Adrenal gland (tissue), 12 donors: ENCODE data around the gene ADGRA1. TPM values are rescaled to one million over a fixed set of nuclear protein-coding genes. Genes with fewer than 3 reads are reported as not detected.

Experiments used
- DNase-seq, 7 donors: peaks; one replicate each; pipeline ENCODE4 v3.0.0-alpha.2; 2019 to 2020
- H3K27ac ChIP-seq, 5 donors: fragments of 200-600 bp; sonication (generic) in 4 of 5; 1 replicate in 3 of 5; 2 replicates in 2 of 5; pipeline versions ENCODE4 v1.5.1 to v1.8.0; 2016 to 2020; ENCODE audit warnings: mild to moderate bottlenecking in 1 of 5
- H3K27me3 ChIP-seq: fragments of 200-600 bp; 2 replicates; pipeline ENCODE4 v1.8.0; 2021
- H3K36me3 ChIP-seq, 2 donors: fragments of 200-600 bp; replicated peaks in 1 of 2; 1 replicate in 1 of 2; 2 replicates in 1 of 2; pipeline versions ENCODE4 v1.5.1 to v1.8.0; 2018 to 2022
- H3K4me1 ChIP-seq, 2 donors: fragments of 200-600 bp; replicated peaks in 1 of 2; 1 replicate in 1 of 2; 2 replicates in 1 of 2; pipeline versions ENCODE4 v1.5.1 to v1.8.0; 2018 to 2021
- H3K4me3 ChIP-seq, 4 donors: fragments of 200-600 bp; sonication (generic) in 3 of 4; one replicate each; pipeline ENCODE4 v1.5.1; 2016 to 2018
- H3K9me3 ChIP-seq, 3 donors: fragments of 200-600 bp; sonication (generic) in 1 of 3; replicated peaks in 1 of 3; 1 replicate in 2 of 3; 2 replicates in 1 of 3; pipeline versions ENCODE4 v1.5.1 to v1.8.0; 2016 to 2021
- POLR2A ChIP-seq, 2 donors: fragments of 450-650 bp; IDR thresholded peaks; one replicate each; pipeline ENCODE4 v1.6.1; 2017; ENCODE audit warnings: antibody characterized with exemption in 2 of 2, mild to moderate bottlenecking in 2 of 2, moderate library complexity in 1 of 2
- WGBS, 4 donors: extraction: QIAGEN DNeasy Blood & Tissue Kit in 2 of 4; methylation state at CpG; one replicate each; pipeline versions ENCODE4 v1.1.5 to v1.1.7; 2013 to 2017; 5-methylcytosine and 5-hydroxymethylcytosine counted together
- intact Hi-C, 2 donors: fragments of 100-400 bp; cut with DNase I; formaldehyde crosslinking; loops; one replicate each; pipeline versions ENCODE4 v1.14.1 to v1.15.0; 2022 to 2023
- polyA plus RNA-seq, 3 donors: library from polyadenylated mRNA; stranded (reverse); fragments of 200-250 nt in 2 of 3; fragments of 350-450 nt in 1 of 3; fragmentation: Illumina TruSeq in 1 of 3; extraction: RNeasy Lipid Tissue Mini Kit (QIAGEN cat#74804) in 1 of 3; gene quantifications; one replicate each; pipeline ENCODE4 v1.2.3, GENCODE V29; 2013 to 2014
- total RNA-seq, 9 donors: library from RNA; depleted of rRNA in 4 of 9; stranded (reverse); fragments of >200 nt in 4 of 9; fragments of 120-200 nt in 1 of 9; fragmentation: NEBNext Ultra II Directional in 1 of 9; extraction: Animal tissue kit (Norgen Biotek cat#: 25700) in 1 of 9; gene quantifications; one replicate each; pipeline versions ENCODE4 v1.1.0 to v1.2.4, GENCODE V29; 2013 to 2023
- TF ChIP-seq, protein P1 (sequence below), 6 experiments: fragments of 450-650 bp in 4 of 6; fragments of 200-600 bp in 2 of 6; sonication (generic) in 1 of 6; IDR thresholded peaks; 1 replicate in 5 of 6; 2 replicates in 1 of 6; pipeline versions ENCODE4 v1.5.1 to v1.8.0; 2016 to 2021; ENCODE audit warnings: antibody characterized with exemption in 6 of 6, mild to moderate bottlenecking in 2 of 6, moderate library complexity in 1 of 6
- donor health status: healthy with polysubstance abuse.
- donor health status: Bipolar disorder and iron deficiency.
- donor health status: DM: yes; HTN: yes; CAD: no.
- donor health status: DM: no; HTN: no; CAD: no.
- donor health status: DM: no; HTN: no; CAD: no.
- donor health status: DM: yes; HTN: yes; CAD: no.

Gene ADGRA1
- total and polyA plus RNA-seq, 12 donors, result 0.06 to 8.2 (median 2.7) TPM; not detected in 2

DNA sequence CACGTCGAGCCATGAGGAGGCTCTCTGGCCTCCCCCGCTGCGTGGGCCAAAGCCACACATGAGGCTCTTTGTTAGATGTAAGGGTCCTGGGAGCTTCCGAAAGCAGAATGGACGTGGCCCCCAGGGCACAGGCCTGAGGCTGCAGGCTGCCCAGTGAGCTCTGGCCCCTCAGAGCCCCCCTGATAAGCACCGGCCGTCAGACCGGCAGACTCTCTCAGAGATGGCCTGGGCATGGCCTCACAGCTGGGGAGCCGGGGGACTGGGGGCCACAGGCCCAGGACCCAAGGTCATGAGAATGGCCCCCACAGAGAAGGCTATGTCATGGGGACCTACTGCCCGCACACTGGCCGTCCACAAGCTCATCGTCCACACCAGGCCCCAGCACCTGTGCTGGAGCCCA lies 31.7 kb upstream of the ADGRA1 start:
- intact Hi-C loops, result no loop called here
- Histone ChIP-seq H3K27me3 (peaks cover 4% of the 10 kb centered on the region), H3K27ac (no peak overlapping the region), H3K9me3 (no peaks in the 10 kb centered on the region), H3K4me1 (no peaks in the 10 kb centered on the region), H3K4me3 (no peak overlapping the region), H3K36me3 (no peaks in the 10 kb centered on the region)
- TF ChIP-seq, protein P1, sequence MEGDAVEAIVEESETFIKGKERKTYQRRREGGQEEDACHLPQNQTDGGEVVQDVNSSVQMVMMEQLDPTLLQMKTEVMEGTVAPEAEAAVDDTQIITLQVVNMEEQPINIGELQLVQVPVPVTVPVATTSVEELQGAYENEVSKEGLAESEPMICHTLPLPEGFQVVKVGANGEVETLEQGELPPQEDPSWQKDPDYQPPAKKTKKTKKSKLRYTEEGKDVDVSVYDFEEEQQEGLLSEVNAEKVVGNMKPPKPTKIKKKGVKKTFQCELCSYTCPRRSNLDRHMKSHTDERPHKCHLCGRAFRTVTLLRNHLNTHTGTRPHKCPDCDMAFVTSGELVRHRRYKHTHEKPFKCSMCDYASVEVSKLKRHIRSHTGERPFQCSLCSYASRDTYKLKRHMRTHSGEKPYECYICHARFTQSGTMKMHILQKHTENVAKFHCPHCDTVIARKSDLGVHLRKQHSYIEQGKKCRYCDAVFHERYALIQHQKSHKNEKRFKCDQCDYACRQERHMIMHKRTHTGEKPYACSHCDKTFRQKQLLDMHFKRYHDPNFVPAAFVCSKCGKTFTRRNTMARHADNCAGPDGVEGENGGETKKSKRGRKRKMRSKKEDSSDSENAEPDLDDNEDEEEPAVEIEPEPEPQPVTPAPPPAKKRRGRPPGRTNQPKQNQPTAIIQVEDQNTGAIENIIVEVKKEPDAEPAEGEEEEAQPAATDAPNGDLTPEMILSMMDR (IDR thresholded peaks at IDR 0.05), result no peak
- no peak for TF ChIP-seq POLR2A (IDR thresholded peaks at IDR 0.05)
- no peak for DNase-seq
- WGBS, 4 donors, result 84 to 100% (median 84%) methylated on average over 3 to 13 of the region's 13 CpGs

DNA sequence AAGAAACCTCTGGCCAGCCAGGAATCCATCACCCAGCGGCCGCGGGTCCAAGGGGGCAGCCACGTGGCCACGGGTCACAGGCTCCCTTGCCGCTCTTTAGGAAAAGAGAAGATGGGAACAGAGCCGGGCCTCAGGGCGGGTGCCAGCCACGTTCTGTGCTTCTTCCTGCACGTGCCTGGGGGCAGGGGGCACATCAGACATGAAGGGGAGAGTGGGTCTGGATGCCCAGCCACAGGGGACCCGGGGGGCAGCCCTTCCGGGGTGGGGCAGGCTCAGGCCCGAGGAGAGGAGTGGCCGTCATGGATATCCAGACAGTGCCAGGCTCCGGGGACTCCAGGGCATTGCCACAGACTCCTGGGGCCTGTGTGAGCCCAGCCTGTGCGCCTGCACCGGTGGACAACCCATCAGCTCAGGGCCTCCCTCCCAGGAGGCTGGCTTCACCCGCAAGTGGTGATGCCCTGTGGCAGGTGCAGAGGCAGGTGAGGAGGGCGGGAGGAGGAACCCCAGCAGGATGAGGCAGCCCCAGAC lies 31.0 kb upstream of the ADGRA1 start:
- no peaks in the 10 kb centered on the region for H3K4me1 ChIP-seq
- H3K9me3 ChIP-seq, result no peaks in the 10 kb centered on the region
- H3K27me3 ChIP-seq, result peaks cover 4% of the 10 kb centered on the region
- no peak overlapping the region for H3K4me3 ChIP-seq
- 50 to 78% (median 73%) methylated on average over 2 to 19 of the region's 19 CpGs for WGBS, 4 donors
- no peak for TF ChIP-seq POLR2A (IDR thresholded peaks at IDR 0.05)
- TF ChIP-seq, protein P1 (IDR thresholded peaks at IDR 0.05), result no peak
- no peak overlapping the region for H3K27ac ChIP-seq
- DNase-seq, result no peak
- intact Hi-C loops, result no loop called here
- H3K36me3 ChIP-seq, result no peaks in the 10 kb centered on the region

DNA sequence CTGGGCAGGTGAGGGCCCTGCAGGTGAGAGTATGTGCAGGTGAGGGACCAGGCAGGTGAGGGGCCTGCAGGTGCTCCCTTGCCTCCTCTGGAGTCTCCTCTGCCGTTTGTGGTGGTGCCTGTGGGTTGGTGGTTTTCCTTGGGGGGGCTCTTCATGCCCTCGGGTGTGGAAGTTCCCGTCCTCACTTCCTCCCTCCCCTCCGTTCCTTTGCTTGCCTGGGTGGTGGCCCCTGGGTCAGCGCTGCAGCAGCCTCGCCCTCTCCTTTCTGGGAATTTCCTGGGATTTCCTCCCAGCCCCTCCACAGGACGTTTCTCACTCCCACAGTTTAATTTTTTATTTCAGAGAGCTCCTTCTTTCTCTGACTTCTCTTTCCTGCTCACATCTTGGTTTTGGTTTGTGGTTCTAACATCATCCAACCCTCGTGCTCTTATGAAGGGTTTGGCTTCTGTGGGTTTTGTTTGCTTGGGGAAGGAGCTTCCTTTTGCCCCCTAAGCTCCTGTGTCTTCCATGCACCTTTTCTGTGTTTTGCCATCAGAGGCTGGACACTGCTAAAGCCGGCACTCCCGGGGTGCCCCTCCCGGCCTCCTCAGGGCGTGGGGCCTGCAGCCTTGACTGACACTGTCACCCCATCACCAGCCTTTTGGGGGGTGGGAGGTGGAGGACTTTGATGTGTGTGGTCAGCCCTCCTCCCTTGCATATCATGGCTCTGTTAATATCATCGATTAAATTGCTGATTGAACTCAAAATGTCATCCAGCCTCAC lies 29.2 kb upstream of the ADGRA1 start:
- H3K27me3 ChIP-seq, result peaks cover 4% of the 10 kb centered on the region

DNA sequence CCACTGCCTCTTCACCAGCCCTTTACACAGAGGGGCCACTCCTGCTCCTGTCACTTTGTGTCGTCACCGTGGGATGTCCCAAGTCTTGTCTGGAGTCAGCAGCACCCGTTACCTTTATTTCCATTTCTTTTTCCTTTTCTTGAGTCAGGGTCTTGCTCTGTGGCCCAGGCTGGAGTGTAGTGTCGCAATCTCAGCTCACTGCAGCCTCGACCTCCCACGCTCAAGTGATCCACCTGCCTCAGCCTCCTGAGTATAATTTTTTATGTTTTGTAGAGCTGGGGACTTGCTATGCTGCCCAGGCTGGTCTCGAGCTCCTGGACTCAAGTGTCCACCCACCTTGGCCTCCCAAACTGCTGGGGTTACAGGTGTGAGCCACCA lies 28.6 kb upstream of the ADGRA1 start:
- H3K9me3 ChIP-seq, result no peaks in the 10 kb centered on the region
- no peaks in the 10 kb centered on the region for H3K36me3 ChIP-seq
- no peak for DNase-seq
- no peak for TF ChIP-seq POLR2A (IDR thresholded peaks at IDR 0.05)
- TF ChIP-seq, protein P1 (IDR thresholded peaks at IDR 0.05), result no peak
- H3K4me1 ChIP-seq, result no peaks in the 10 kb centered on the region
- peaks cover 4% of the 10 kb centered on the region for H3K27me3 ChIP-seq
- H3K27ac ChIP-seq, result no peak overlapping the region
- 68 to 85% (median 83%) methylated on average over 7 of the region's 7 CpGs for whole genome bisulfite sequencing, 4 donors
- H3K4me3 ChIP-seq, result no peak overlapping the region
- intact Hi-C loops, result no loop called here

More for the DNA sequence above, 29.2 kb upstream of the ADGRA1 start:
- intact Hi-C loops, result no loop called here
- Histone ChIP-seq H3K9me3 (no peaks in the 10 kb centered on the region), H3K27ac (no peak overlapping the region), H3K4me3 (no peak overlapping the region), H3K4me1 (no peaks in the 10 kb centered on the region), H3K36me3 (no peaks in the 10 kb centered on the region)
- 43 to 56% (median 46%) methylated on average over 13 of the region's 13 CpGs for WGBS, 4 donors
- no peak for DNase-seq
- no peak for TF ChIP-seq POLR2A (IDR thresholded peaks at IDR 0.05)
- TF ChIP-seq, protein P1 (IDR thresholded peaks at IDR 0.05), result no peak
